ENCODE data around the gene NAA50. TPM values are rescaled to one million over a fixed set of nuclear protein-coding genes. Genes with fewer than 3 reads are reported as not detected.

NAA50 gene
- total and polyA plus RNA-seq, 2 of the 13 experiments (the other 11 are each of a cell fraction or from before 2014, with no cell fraction given), result 30.2 to 233 TPM

DNA sequence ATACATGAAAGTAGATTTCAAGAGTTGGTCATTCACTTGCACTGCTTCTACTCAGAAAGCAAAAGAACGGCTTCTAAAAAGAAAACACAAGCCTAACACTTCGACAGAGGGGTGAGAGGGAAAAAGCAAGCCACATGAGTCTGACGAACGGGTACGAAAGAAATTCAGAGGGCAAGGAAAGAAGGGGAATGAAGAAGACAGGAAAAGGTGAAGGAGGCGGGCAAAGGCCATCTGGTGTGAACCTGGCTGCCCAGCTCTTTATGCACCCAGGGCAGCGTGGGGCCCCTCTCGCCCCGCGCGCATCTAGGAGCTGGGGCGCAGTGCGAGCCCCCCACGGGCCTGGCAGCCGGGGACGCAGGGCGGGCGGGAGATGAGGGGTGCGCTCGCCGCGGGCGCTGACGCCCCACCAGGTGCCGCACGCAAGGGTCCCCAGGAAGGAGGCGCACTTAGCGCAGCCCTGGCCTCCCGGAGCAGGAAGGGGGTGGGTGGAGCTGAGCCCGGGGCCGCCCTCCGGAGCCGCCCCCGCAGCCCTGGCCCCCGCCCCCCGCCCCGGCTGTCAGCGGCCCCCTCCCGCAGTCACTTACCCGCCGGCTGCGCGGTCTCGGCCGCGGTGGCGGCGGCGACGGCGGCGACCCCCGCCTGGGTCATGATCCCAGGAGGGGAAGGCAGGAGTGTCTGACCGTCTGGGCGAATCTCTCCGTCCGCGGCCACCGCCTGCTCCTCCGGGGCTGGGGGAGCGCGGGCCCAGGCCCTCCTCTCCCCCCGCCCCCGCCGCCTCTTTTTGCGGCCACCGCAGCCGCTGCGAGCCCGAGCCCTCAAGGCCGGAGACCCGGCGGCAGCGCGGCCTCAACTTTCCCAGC is 50.0 kb downstream of the NAA50 start, which contains the start of gene USF3 (continued):
- TF ChIP-seq, protein P1, sequence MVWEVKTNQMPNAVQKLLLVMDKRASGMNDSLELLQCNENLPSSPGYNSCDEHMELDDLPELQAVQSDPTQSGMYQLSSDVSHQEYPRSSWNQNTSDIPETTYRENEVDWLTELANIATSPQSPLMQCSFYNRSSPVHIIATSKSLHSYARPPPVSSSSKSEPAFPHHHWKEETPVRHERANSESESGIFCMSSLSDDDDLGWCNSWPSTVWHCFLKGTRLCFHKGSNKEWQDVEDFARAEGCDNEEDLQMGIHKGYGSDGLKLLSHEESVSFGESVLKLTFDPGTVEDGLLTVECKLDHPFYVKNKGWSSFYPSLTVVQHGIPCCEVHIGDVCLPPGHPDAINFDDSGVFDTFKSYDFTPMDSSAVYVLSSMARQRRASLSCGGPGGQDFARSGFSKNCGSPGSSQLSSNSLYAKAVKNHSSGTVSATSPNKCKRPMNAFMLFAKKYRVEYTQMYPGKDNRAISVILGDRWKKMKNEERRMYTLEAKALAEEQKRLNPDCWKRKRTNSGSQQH (CRISPR knock-in tag; IDR thresholded peaks at IDR 0.05; ENCODE audit: low read depth), result 0 out of 2 replicates have a peak, but pooled peaks have one; percentile 71
- TF ChIP-seq ZNF605 (CRISPR knock-in tag; IDR thresholded peaks at IDR 0.05), result 0 out of 2 replicates have a peak, but pooled peaks have one; percentile 11
- no peak; the same call in none of the 2 replicates for TF ChIP-seq SP4 (CRISPR knock-in tag; IDR thresholded peaks at IDR 0.05)
- no peak for TF ChIP-seq CENPX (CRISPR knock-in tag; IDR thresholded peaks at IDR 0.05)
- TF ChIP-seq, protein P2, sequence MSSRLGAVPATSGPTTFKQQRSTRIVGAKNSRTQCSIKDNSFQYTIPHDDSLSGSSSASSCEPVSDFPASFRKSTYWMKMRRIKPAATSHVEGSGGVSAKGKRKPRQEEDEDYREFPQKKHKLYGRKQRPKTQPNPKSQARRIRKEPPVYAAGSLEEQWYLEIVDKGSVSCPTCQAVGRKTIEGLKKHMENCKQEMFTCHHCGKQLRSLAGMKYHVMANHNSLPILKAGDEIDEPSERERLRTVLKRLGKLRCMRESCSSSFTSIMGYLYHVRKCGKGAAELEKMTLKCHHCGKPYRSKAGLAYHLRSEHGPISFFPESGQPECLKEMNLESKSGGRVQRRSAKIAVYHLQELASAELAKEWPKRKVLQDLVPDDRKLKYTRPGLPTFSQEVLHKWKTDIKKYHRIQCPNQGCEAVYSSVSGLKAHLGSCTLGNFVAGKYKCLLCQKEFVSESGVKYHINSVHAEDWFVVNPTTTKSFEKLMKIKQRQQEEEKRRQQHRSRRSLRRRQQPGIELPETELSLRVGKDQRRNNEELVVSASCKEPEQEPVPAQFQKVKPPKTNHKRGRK (CRISPR knock-in tag; IDR thresholded peaks at IDR 0.05), result peak; percentile 59; the same call in 1 of the 2 replicates
- 0 out of 2 replicates have a peak, but pooled peaks have one; percentile 1 for TF ChIP-seq ZKSCAN8 (CRISPR knock-in tag; IDR thresholded peaks at IDR 0.05; ENCODE audit: borderline replicate concordance)
- TF ChIP-seq, protein P3, sequence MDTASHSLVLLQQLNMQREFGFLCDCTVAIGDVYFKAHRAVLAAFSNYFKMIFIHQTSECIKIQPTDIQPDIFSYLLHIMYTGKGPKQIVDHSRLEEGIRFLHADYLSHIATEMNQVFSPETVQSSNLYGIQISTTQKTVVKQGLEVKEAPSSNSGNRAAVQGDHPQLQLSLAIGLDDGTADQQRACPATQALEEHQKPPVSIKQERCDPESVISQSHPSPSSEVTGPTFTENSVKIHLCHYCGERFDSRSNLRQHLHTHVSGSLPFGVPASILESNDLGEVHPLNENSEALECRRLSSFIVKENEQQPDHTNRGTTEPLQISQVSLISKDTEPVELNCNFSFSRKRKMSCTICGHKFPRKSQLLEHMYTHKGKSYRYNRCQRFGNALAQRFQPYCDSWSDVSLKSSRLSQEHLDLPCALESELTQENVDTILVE (CRISPR knock-in tag; IDR thresholded peaks at IDR 0.05), result peak; percentile 55; the same call in 1 of the 2 replicates
- peak; percentile 23; the same call in 1 of the 2 replicates for TF ChIP-seq PHF20 (CRISPR knock-in tag; IDR thresholded peaks at IDR 0.05)
- TF ChIP-seq SNAI1 (CRISPR knock-in tag; IDR thresholded peaks at IDR 0.05; ENCODE audit: borderline replicate concordance), result 0 out of 2 replicates have a peak, but pooled peaks have one; percentile 3
- TF ChIP-seq ZNF619 (CRISPR knock-in tag; IDR thresholded peaks at IDR 0.05), result 0 out of 2 replicates have a peak, but pooled peaks have one; percentile 49
- TF ChIP-seq, protein P4, sequence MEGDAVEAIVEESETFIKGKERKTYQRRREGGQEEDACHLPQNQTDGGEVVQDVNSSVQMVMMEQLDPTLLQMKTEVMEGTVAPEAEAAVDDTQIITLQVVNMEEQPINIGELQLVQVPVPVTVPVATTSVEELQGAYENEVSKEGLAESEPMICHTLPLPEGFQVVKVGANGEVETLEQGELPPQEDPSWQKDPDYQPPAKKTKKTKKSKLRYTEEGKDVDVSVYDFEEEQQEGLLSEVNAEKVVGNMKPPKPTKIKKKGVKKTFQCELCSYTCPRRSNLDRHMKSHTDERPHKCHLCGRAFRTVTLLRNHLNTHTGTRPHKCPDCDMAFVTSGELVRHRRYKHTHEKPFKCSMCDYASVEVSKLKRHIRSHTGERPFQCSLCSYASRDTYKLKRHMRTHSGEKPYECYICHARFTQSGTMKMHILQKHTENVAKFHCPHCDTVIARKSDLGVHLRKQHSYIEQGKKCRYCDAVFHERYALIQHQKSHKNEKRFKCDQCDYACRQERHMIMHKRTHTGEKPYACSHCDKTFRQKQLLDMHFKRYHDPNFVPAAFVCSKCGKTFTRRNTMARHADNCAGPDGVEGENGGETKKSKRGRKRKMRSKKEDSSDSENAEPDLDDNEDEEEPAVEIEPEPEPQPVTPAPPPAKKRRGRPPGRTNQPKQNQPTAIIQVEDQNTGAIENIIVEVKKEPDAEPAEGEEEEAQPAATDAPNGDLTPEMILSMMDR (CRISPR knock-in tag; IDR thresholded peaks at IDR 0.05), result peak; percentile 44; the same call in 1 of the 2 replicates
- TF ChIP-seq BORCS8-MEF2B (CRISPR knock-in tag; IDR thresholded peaks at IDR 0.05), result no peak
- peak; percentile 71; the same call in 1 of the 2 replicates for TF ChIP-seq SPEN (CRISPR knock-in tag; IDR thresholded peaks at IDR 0.05; ENCODE audit: low read depth)
- TF ChIP-seq ZBTB7B (CRISPR knock-in tag; IDR thresholded peaks at IDR 0.05), result peak; percentile 63; the same call in 1 of the 2 replicates
- TF ChIP-seq KLF12 (CRISPR knock-in tag; IDR thresholded peaks at IDR 0.05; ENCODE audit: borderline replicate concordance), result no peak
- TF ChIP-seq, protein P5, sequence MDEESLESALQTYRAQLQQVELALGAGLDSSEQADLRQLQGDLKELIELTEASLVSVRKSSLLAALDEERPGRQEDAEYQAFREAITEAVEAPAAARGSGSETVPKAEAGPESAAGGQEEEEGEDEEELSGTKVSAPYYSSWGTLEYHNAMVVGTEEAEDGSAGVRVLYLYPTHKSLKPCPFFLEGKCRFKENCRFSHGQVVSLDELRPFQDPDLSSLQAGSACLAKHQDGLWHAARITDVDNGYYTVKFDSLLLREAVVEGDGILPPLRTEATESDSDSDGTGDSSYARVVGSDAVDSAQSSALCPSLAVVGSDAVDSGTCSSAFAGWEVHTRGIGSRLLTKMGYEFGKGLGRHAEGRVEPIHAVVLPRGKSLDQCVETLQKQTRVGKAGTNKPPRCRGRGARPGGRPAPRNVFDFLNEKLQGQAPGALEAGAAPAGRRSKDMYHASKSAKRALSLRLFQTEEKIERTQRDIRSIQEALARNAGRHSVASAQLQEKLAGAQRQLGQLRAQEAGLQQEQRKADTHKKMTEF (CRISPR knock-in tag; IDR thresholded peaks at IDR 0.05), result peak; percentile 77; the same call in 1 of the 2 replicates
- TF ChIP-seq CCDC6 (CRISPR knock-in tag; IDR thresholded peaks at IDR 0.05), result peak; percentile 20; the same call in 1 of the 2 replicates
- TF ChIP-seq TAF1 (CRISPR knock-in tag; IDR thresholded peaks at IDR 0.05), result peak; percentile 66; the same call in 1 of the 2 replicates
- peak; percentile 93 for TF ChIP-seq RBFOX2 (IDR thresholded peaks at IDR 0.05; ENCODE audit: low read depth, low read length)
- no peak; the same call in 1 of the 2 replicates for TF ChIP-seq ELF4 (CRISPR knock-in tag; IDR thresholded peaks at IDR 0.05; ENCODE audit: borderline replicate concordance)
- TF ChIP-seq SIN3A (IDR thresholded peaks at IDR 0.05; ENCODE audit: borderline replicate concordance, low read depth, low read length), result peak; percentile 62; the same call in 1 of the 2 replicates

Data from HepG2 (cell line).